SK-N-SH (cell line): Measurements from ENCODE around the gene CD81. TPM values are rescaled to one million over a fixed set of nuclear protein-coding genes. Genes with fewer than 3 reads are reported as not detected.

Source experiments
- CTCF ChIA-PET: fragments of 300-600, 350-600 bp; formaldehyde crosslinking; extraction: SDS; loops from one replicate; lab custom pipeline; 2021; lab: Yijun Ruan, JAX
- POLR2A ChIA-PET: fragments of 350-600 bp; sonication (Branson Sonifier 250); formaldehyde crosslinking; extraction: SDS; loops from one replicate; lab custom pipeline; 2020; ENCODE audit warnings: antibody characterized with exemption, inconsistent platforms; lab: Yijun Ruan, JAX
- DNase-seq: peaks from one replicate; pipeline ENCODE4 v3.0.0; 2012
- H2AFZ ChIP-seq: fragments of 200-600 bp; sonication (generic); 2 replicates; pipeline ENCODE4 v1.8.1; 2016; ENCODE audit warnings: antibody characterized with exemption, mild to moderate bottlenecking, low read depth
- H3F3A ChIP-seq: fragments of 200-600 bp; sonication (generic); replicated peaks from 2 replicates; pipeline ENCODE3; 2016; ENCODE audit warnings: antibody characterized with exemption, mild to moderate bottlenecking; ENCODE audit not compliant: insufficient read depth
- H3K27ac ChIP-seq, 2 experiments: fragments of 200-500 bp in 1 of 2; fragments of 200-600 bp in 1 of 2; sonication (Bioruptor generic) in 1 of 2; sonication (generic), shearing (Covaris generic) in 1 of 2; 2 replicates each; pipeline versions ENCODE4 v1.5.1 to v1.6.1; 2014 to 2016; ENCODE audit warnings: low read depth in 2 of 2, inconsistent platforms in 1 of 2, low read length in 1 of 2, mild to moderate bottlenecking in 1 of 2, mixed read lengths in 1 of 2
- H3K27me3 ChIP-seq: fragments of 200-600 bp; sonication (generic), shearing (Covaris generic); 2 replicates; pipeline ENCODE4 v1.6.1; 2016; ENCODE audit warnings: mixed run types; ENCODE audit not compliant: insufficient read depth
- H3K36me3 ChIP-seq, 2 experiments: fragments of 200-500 bp in 1 of 2; fragments of 200-600 bp in 1 of 2; sonication (Bioruptor generic) in 1 of 2; sonication (generic) in 1 of 2; replicated peaks in 1 of 2; 2 replicates each; pipeline versions ENCODE3 to v1.5.1; 2014 to 2016; ENCODE audit warnings: low read length in 1 of 2, mild to moderate bottlenecking in 1 of 2; ENCODE audit not compliant: insufficient read depth in 2 of 2, control insufficient read depth in 1 of 2
- H3K4me1 ChIP-seq, 2 experiments: fragments of 200-500 bp in 1 of 2; fragments of 200-600 bp in 1 of 2; sonication (Bioruptor generic) in 1 of 2; sonication (generic), shearing (Covaris generic) in 1 of 2; 2 replicates each; pipeline versions ENCODE4 v1.5.1 to v1.6.1; 2014 to 2016; ENCODE audit warnings: low read depth in 1 of 2, low read length in 1 of 2, mixed run types in 1 of 2; ENCODE audit not compliant: insufficient read depth in 2 of 2, control insufficient read depth in 1 of 2
- H3K4me2 ChIP-seq: fragments of 200-600 bp; sonication (generic), shearing (Covaris generic); 2 replicates; pipeline ENCODE4 v1.6.1; 2017; ENCODE audit warnings: mixed run types
- H3K4me3 ChIP-seq, 2 experiments: fragments of 200-500 bp in 1 of 2; fragments of 200-600 bp in 1 of 2; sonication (Bioruptor generic) in 1 of 2; sonication (generic), shearing (Covaris generic) in 1 of 2; 2 replicates each; pipeline versions ENCODE4 v1.5.1 to v1.8.1; 2014 to 2016; ENCODE audit warnings: low read depth in 2 of 2, inconsistent platforms in 1 of 2, low read length in 1 of 2, mild to moderate bottlenecking in 1 of 2, mixed read lengths in 1 of 2, moderate library complexity in 1 of 2
- H3K79me2 ChIP-seq: fragments of 200-600 bp; sonication (generic); 2 replicates; pipeline ENCODE4 v1.8.1; 2017; ENCODE audit warnings: mild to moderate bottlenecking; ENCODE audit not compliant: insufficient read depth
- H3K9ac ChIP-seq: fragments of 200-600 bp; sonication (generic); 2 replicates; pipeline ENCODE4 v1.6.1; 2017; ENCODE audit warnings: mixed run types
- H3K9me2 ChIP-seq: fragments of 200-600 bp; sonication (generic); 2 replicates; pipeline ENCODE4 v1.6.1; 2017; ENCODE audit warnings: mixed run types
- H3K9me3 ChIP-seq: fragments of 200-600 bp; sonication (generic); 2 replicates; pipeline ENCODE4 v1.6.1; 2017; ENCODE audit warnings: mixed run types, mild to moderate bottlenecking, moderate library complexity
- H4K20me1 ChIP-seq: fragments of 200-600 bp; sonication (generic); 2 replicates; pipeline ENCODE4 v1.6.1; 2017; ENCODE audit warnings: mild to moderate bottlenecking, mixed run types; ENCODE audit not compliant: insufficient read depth
- CHD2 ChIP-seq: fragments of 150-350 bp; IDR thresholded peaks from 2 replicates; pipeline ENCODE4 v1.6.1; 2018; ENCODE audit warnings: low read length; ENCODE audit not compliant: partially characterized antibody
- EP300 ChIP-seq, 2 experiments: IDR thresholded peaks; 2 replicates each; pipeline versions ENCODE4 v1.4.0 to v1.6.1; 2012; ENCODE audit warnings: borderline replicate concordance in 1 of 2, low read depth in 1 of 2, low read length in 1 of 2
- EZH2phosphoT487 ChIP-seq: fragments of 200-600 bp; sonication (generic); IDR thresholded peaks from 2 replicates; pipeline ENCODE4 v1.6.1; 2017; ENCODE audit warnings: low read depth, mixed run types, mild to moderate bottlenecking, antibody characterized with exemption, moderate library complexity, borderline replicate concordance
- FOXJ3 ChIP-seq: sonication (generic); formaldehyde crosslinking; IDR thresholded peaks from 2 replicates; pipeline ENCODE4 v1.5.1; 2020; ENCODE audit warnings: mild to moderate bottlenecking, missing genetic modification reagents
- IRF3 ChIP-seq: fragments of 150-350 bp; IDR thresholded peaks from 2 replicates; pipeline ENCODE4 v1.6.1; 2016; ENCODE audit warnings: mild to moderate bottlenecking, low read depth, low read length
- MXI1 ChIP-seq: IDR thresholded peaks from 2 replicates; pipeline ENCODE4 v1.6.1; 2012; ENCODE audit warnings: mild to moderate bottlenecking, low read depth, low read length, improper control_type of control experiment
- NRF1 ChIP-seq: IDR thresholded peaks from 2 replicates; pipeline ENCODE4 v1.6.1; 2012; ENCODE audit warnings: low read depth, mild to moderate bottlenecking, low read length
- POLR2AphosphoS5 ChIP-seq: IDR thresholded peaks from 2 replicates; pipeline ENCODE4 v1.6.1; 2012; ENCODE audit warnings: low read depth, low read length
- RAD21 ChIP-seq: IDR thresholded peaks from 2 replicates; pipeline ENCODE4 v1.6.1; 2012; ENCODE audit warnings: mild to moderate bottlenecking, low read length
- RCOR1 ChIP-seq: fragments of 150-350 bp; IDR thresholded peaks from 2 replicates; pipeline ENCODE4 v1.6.1; 2017; ENCODE audit warnings: antibody characterized with exemption, low read length
- RFX5 ChIP-seq: IDR thresholded peaks from 2 replicates; pipeline ENCODE4 v1.6.1; 2012; ENCODE audit warnings: mild to moderate bottlenecking, improper control_type of control experiment, low read length
- SIN3A ChIP-seq: IDR thresholded peaks from 2 replicates; pipeline ENCODE4 v1.6.1; 2012; ENCODE audit warnings: low read depth, mild to moderate bottlenecking, low read length, moderate library complexity, borderline replicate concordance
- TAF1 ChIP-seq: IDR thresholded peaks from 2 replicates; pipeline ENCODE4 v1.6.1; 2012; ENCODE audit warnings: low read depth, mild to moderate bottlenecking, low read length, moderate library complexity, borderline replicate concordance
- TEAD4 ChIP-seq: IDR thresholded peaks from 2 replicates; pipeline ENCODE4 v1.4.0; 2012; ENCODE audit warnings: mild to moderate bottlenecking, borderline replicate concordance; ENCODE audit not compliant: insufficient read depth
- WGBS: methylation state at CpG from one replicate; pipeline ENCODE4 v1.1.6; 2017; ENCODE audit warnings: low lambda C conversion rate; 5-methylcytosine and 5-hydroxymethylcytosine counted together
- polyA plus RNA-seq, 3 experiments: library from polyadenylated mRNA; depleted of rRNA; stranded (reverse); fragments of >200 nt; gene quantifications; 2 replicates each; pipeline ENCODE4 v1.2.3, GENCODE V29; 2012
- TF ChIP-seq, protein P1 (sequence below): IDR thresholded peaks from 2 replicates; pipeline ENCODE4 v1.6.1; 2012; ENCODE audit warnings: mild to moderate bottlenecking, low read depth, low read length, moderate library complexity

The CD81 gene
- polyA plus RNA-seq, 1 of the 3 experiments (the other 2 are of a cell fraction) = 517 TPM

DNA sequence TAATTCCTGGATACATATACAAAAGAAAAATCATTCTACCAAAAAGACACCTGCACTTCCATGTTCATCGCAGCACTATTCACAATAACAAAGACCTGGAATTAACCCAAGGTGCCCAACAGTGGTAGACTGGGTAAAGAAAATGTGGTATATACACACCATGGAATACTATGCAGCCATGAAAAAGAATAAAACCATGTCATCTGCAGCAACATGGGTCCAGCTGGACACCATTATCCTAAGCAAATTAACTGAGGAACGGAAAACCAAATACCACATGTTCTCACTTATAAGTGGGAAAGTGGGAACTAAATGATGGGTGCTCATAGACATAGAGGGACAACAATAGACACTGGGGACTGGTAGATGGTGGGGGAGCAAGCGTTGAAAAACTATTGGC, 62.7 kb downstream of the CD81 start:
- Histone ChIP-seq H3K4me3 (no peak overlapping the region), H3K9ac (no peak overlapping the region), H3K9me2 (no peaks in the 10 kb centered on the region), H3K27me3 (no peaks in the 10 kb centered on the region; the same call in 1 of the 2 replicates)
- TF ChIP-seq RCOR1 (no peak), SIN3A (no peak), MXI1 (no peak), TEAD4 (no peak), FOXJ3 (CRISPR knock-in tag) (no peak), CHD2 (no peak), POLR2AphosphoS5 (no peak), TAF1 (no peak), RAD21 (no peak), RFX5 (no peak), IRF3 (no peak), EP300 (IDR thresholded peaks at IDR 0.05; ENCODE audit: borderline replicate concordance in 1 of 2, low read depth in 1 of 2, low read length in 1 of 2) (no peak), EZH2phosphoT487 (no peak), NRF1 (no peak)
- TF ChIP-seq, protein P1, sequence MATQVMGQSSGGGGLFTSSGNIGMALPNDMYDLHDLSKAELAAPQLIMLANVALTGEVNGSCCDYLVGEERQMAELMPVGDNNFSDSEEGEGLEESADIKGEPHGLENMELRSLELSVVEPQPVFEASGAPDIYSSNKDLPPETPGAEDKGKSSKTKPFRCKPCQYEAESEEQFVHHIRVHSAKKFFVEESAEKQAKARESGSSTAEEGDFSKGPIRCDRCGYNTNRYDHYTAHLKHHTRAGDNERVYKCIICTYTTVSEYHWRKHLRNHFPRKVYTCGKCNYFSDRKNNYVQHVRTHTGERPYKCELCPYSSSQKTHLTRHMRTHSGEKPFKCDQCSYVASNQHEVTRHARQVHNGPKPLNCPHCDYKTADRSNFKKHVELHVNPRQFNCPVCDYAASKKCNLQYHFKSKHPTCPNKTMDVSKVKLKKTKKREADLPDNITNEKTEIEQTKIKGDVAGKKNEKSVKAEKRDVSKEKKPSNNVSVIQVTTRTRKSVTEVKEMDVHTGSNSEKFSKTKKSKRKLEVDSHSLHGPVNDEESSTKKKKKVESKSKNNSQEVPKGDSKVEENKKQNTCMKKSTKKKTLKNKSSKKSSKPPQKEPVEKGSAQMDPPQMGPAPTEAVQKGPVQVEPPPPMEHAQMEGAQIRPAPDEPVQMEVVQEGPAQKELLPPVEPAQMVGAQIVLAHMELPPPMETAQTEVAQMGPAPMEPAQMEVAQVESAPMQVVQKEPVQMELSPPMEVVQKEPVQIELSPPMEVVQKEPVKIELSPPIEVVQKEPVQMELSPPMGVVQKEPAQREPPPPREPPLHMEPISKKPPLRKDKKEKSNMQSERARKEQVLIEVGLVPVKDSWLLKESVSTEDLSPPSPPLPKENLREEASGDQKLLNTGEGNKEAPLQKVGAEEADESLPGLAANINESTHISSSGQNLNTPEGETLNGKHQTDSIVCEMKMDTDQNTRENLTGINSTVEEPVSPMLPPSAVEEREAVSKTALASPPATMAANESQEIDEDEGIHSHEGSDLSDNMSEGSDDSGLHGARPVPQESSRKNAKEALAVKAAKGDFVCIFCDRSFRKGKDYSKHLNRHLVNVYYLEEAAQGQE = no peak
- TF ChIP-seq, all 33 proteins: peak for 0
- ChIA-PET CTCF (interaction anchor here (2.6 to 3.5 kb wide), 2 partner anchors 19 to 92 kb away, joined by 14 to 42 read pairs; no protein-coding TSS in a partner anchor), POLR2A (no interaction called here)
- H2AFZ ChIP-seq = no peak overlapping the region
- H3K79me2 ChIP-seq = no peaks in the 10 kb centered on the region
- H3K27ac ChIP-seq = no peak overlapping the region
- no peak overlapping the region for H3K4me2 ChIP-seq
- H3K4me1 ChIP-seq = peaks cover 0 to 2% of the 10 kb centered on the region in 2 experiments; a peak in 1 of 4 replicates
- DNase-seq = no peak
- no peaks in the 10 kb centered on the region for H4K20me1 ChIP-seq
- no peaks in the 10 kb centered on the region for H3K36me3 ChIP-seq
- no peaks in the 10 kb centered on the region for H3F3A ChIP-seq
- 36% methylated on average over 3 of the region's 3 CpGs for WGBS
- H3K9me3 ChIP-seq = no peaks in the 10 kb centered on the region
